H1 (cell line): Measurements from ENCODE around the gene JMJD7. TPM values are rescaled to one million over a fixed set of nuclear protein-coding genes. Genes with fewer than 3 reads are reported as not detected.

Source experiments
- CTCF ChIA-PET: fragments of 300-600 bp; sonication (Branson Sonifier 250); formaldehyde crosslinking; loops from one replicate; lab custom pipeline; 2021; ENCODE audit not compliant: partially characterized antibody; lab: Charles Lee
- POLR2A ChIA-PET: fragments of 300-600 bp; sonication (Branson Sonifier 250); formaldehyde crosslinking; loops from one replicate; lab custom pipeline; 2021; ENCODE audit warnings: inconsistent platforms; ENCODE audit not compliant: partially characterized antibody; lab: Charles Lee
- DNase-seq, 2 experiments: peaks; one replicate each; pipeline versions ENCODE4 v3.0.0 to v3.0.0-alpha.2; 2010 to 2022; ENCODE audit warnings: low spot score in 2 of 2, low read depth in 1 of 2, mixed read lengths in 1 of 2
- FAIRE-seq: peaks from 2 replicates; lab custom pipeline; 2011; peaks lifted over from hg19 to GRCh38; lab: Jason Lieb, UNC
- H2AFZ ChIP-seq: 2 replicates; pipeline ENCODE4 v1.8.1; 2012; ENCODE audit warnings: low read length, inconsistent platforms
- H2AK5ac ChIP-seq: 2 replicates; pipeline ENCODE4 v1.6.1; 2013; ENCODE audit warnings: low read depth, low read length
- H2BK120ac ChIP-seq: replicated peaks from 2 replicates; pipeline ENCODE3; 2013; ENCODE audit warnings: low read depth, low read length, inconsistent platforms
- H2BK12ac ChIP-seq: 2 replicates; pipeline ENCODE4 v1.6.1; 2013; ENCODE audit warnings: low read depth, low read length
- H2BK15ac ChIP-seq: 2 replicates; pipeline ENCODE4 v1.6.1; 2013; ENCODE audit warnings: low read length
- H2BK20ac ChIP-seq: 2 replicates; pipeline ENCODE4 v1.6.1; 2013; ENCODE audit warnings: low read length
- H2BK5ac ChIP-seq: 2 replicates; pipeline ENCODE4 v1.6.1; 2013; ENCODE audit warnings: low read depth, low read length
- H3K14ac ChIP-seq: 2 replicates; pipeline ENCODE4 v1.6.1; 2013; ENCODE audit warnings: inconsistent platforms; ENCODE audit not compliant: insufficient read length
- H3K18ac ChIP-seq: 2 replicates; pipeline ENCODE4 v1.6.1; 2013; ENCODE audit warnings: low read length; ENCODE audit errors: extremely low read depth
- H3K23ac ChIP-seq: 2 replicates; pipeline ENCODE4 v1.6.1; 2013; ENCODE audit warnings: inconsistent platforms; ENCODE audit not compliant: insufficient read length
- H3K23me2 ChIP-seq: 2 replicates; pipeline ENCODE4 v1.6.1; 2013; ENCODE audit warnings: low read depth, low read length
- H3K27ac ChIP-seq: 2 replicates; pipeline ENCODE4 v1.6.1; 2011; ENCODE audit warnings: low read depth, low read length, inconsistent platforms
- H3K27me3 ChIP-seq, 4 experiments: replicated peaks in 1 of 4; 1 replicate in 1 of 4; 2 replicates in 3 of 4; pipeline versions ENCODE4 v1.6.1 to v1.8.1; 2011 to 2013; ENCODE audit warnings: low read length in 3 of 4, mild to moderate bottlenecking in 3 of 4, inconsistent platforms in 2 of 4, mixed read lengths in 2 of 4, moderate library complexity in 1 of 4; ENCODE audit not compliant: control insufficient read depth in 3 of 4, insufficient read depth in 3 of 4; ENCODE audit errors: extremely low read depth in 1 of 4
- H3K36me3 ChIP-seq, 4 experiments: 2 replicates each; pipeline versions ENCODE4 v1.6.1 to v1.8.1; 2011 to 2013; ENCODE audit warnings: mild to moderate bottlenecking in 4 of 4, low read length in 3 of 4, moderate library complexity in 2 of 4, control low read depth in 1 of 4, inconsistent platforms in 1 of 4; ENCODE audit not compliant: insufficient read depth in 4 of 4, control insufficient read depth in 2 of 4
- H3K4ac ChIP-seq: replicated peaks from 2 replicates; pipeline ENCODE3; 2013; ENCODE audit warnings: low read length, low read depth, mixed read lengths, inconsistent platforms; ENCODE audit not compliant: insufficient read length
- H3K4me1 ChIP-seq, 4 experiments: replicated peaks in 1 of 4; 1 replicate in 1 of 4; 2 replicates in 3 of 4; pipeline versions ENCODE4 v1.6.1 to v1.8.1; 2011 to 2013; ENCODE audit warnings: low read length in 3 of 4, inconsistent platforms in 2 of 4, mixed read lengths in 1 of 4; ENCODE audit not compliant: insufficient read depth in 4 of 4, control insufficient read depth in 3 of 4
- H3K4me2 ChIP-seq, 2 experiments: 2 replicates each; pipeline versions ENCODE4 v1.6.1 to v1.8.1; 2011 to 2013; ENCODE audit warnings: low read depth in 2 of 2, low read length in 2 of 2, control low read depth in 1 of 2, inconsistent platforms in 1 of 2, mild to moderate bottlenecking in 1 of 2; ENCODE audit not compliant: insufficient read depth in 1 of 2
- H3K4me3 ChIP-seq, 4 experiments: fragments of 200-600, 300-600 bp in 1 of 4; sonication (generic), shearing (Covaris generic), sonication (Bioruptor Twin) in 1 of 4; 2 replicates each; pipeline versions ENCODE4 v1.5.1 to v1.8.1; 2011 to 2016; ENCODE audit warnings: low read length in 4 of 4, low read depth in 3 of 4, control low read depth in 2 of 4, inconsistent platforms in 2 of 4, mild to moderate bottlenecking in 2 of 4, mixed read lengths in 1 of 4, moderate library complexity in 1 of 4; ENCODE audit not compliant: insufficient read depth in 2 of 4; ENCODE audit errors: extremely low read depth in 1 of 4
- H3K56ac ChIP-seq: replicated peaks from 2 replicates; pipeline ENCODE3; 2013; ENCODE audit warnings: low read depth, mild to moderate bottlenecking, mixed read lengths, low read length, inconsistent platforms; ENCODE audit not compliant: insufficient read length
- H3K79me1 ChIP-seq: 2 replicates; pipeline ENCODE4 v1.6.1; 2013; ENCODE audit warnings: low read depth, low read length, control low read depth
- H3K79me2 ChIP-seq, 2 experiments: 2 replicates each; pipeline versions ENCODE4 v1.6.1 to v1.8.1; 2012 to 2013; ENCODE audit warnings: low read length in 2 of 2, mild to moderate bottlenecking in 2 of 2, inconsistent platforms in 1 of 2; ENCODE audit not compliant: insufficient read depth in 2 of 2, control insufficient read depth in 1 of 2
- H3K9ac ChIP-seq, 4 experiments: replicated peaks in 1 of 4; 1 replicate in 1 of 4; 2 replicates in 3 of 4; pipeline versions ENCODE4 v1.6.1 to v1.8.1; 2011 to 2013; ENCODE audit warnings: low read depth in 3 of 4, low read length in 3 of 4, control low read depth in 2 of 4, mild to moderate bottlenecking in 2 of 4, moderate library complexity in 2 of 4, inconsistent platforms in 1 of 4; ENCODE audit errors: extremely low read depth in 1 of 4
- H3K9me3 ChIP-seq, 2 experiments: 2 replicates each; pipeline versions ENCODE4 v1.6.1 to v1.8.1; 2012 to 2013; ENCODE audit warnings: mild to moderate bottlenecking in 2 of 2, moderate library complexity in 2 of 2, control low read depth in 1 of 2, inconsistent platforms in 1 of 2, low read depth in 1 of 2, low read length in 1 of 2, mixed read lengths in 1 of 2; ENCODE audit not compliant: insufficient read depth in 2 of 2
- H4K20me1 ChIP-seq, 2 experiments: replicated peaks in 1 of 2; 2 replicates each; pipeline versions ENCODE3 to v1.8.1; 2011 to 2013; ENCODE audit warnings: inconsistent platforms in 2 of 2, low read length in 2 of 2, mild to moderate bottlenecking in 1 of 2; ENCODE audit not compliant: insufficient read depth in 2 of 2, control insufficient read depth in 1 of 2
- H4K5ac ChIP-seq: 2 replicates; pipeline ENCODE4 v1.6.1; 2013; ENCODE audit warnings: low read length, low read depth, mixed read lengths, inconsistent platforms; ENCODE audit not compliant: insufficient read length
- H4K8ac ChIP-seq: 2 replicates; pipeline ENCODE4 v1.8.0; 2013; ENCODE audit warnings: mild to moderate bottlenecking, moderate library complexity, low read length, inconsistent platforms; ENCODE audit not compliant: insufficient read depth; ENCODE audit errors: extremely low read depth
- H4K91ac ChIP-seq: replicated peaks from 2 replicates; pipeline ENCODE3; 2013; ENCODE audit warnings: low read length, mixed read lengths, inconsistent platforms; ENCODE audit not compliant: insufficient read length
- BRCA1 ChIP-seq: IDR thresholded peaks from 2 replicates; pipeline ENCODE4 v1.6.1; 2012; ENCODE audit warnings: low read depth, low read length, improper control_type of control experiment
- CTBP2 ChIP-seq: IDR thresholded peaks from 2 replicates; pipeline ENCODE4 v1.7.0; 2011; ENCODE audit warnings: borderline replicate concordance, mild to moderate bottlenecking, moderate library complexity, mixed read lengths, low read length; ENCODE audit not compliant: insufficient read depth, insufficient read length
- JUN ChIP-seq: IDR thresholded peaks from 2 replicates; pipeline ENCODE4 v1.6.1; 2011; ENCODE audit warnings: low read depth, mild to moderate bottlenecking, improper control_type of control experiment, low read length
- POLR2A ChIP-seq, 2 experiments: IDR thresholded peaks; 1 replicate in 1 of 2; 2 replicates in 1 of 2; pipeline ENCODE4 v1.6.1; 2011; ENCODE audit warnings: low read depth in 2 of 2, low read length in 2 of 2, mild to moderate bottlenecking in 2 of 2; ENCODE audit errors: control extremely low read depth in 1 of 2
- RAD21 ChIP-seq, 2 experiments: IDR thresholded peaks in 1 of 2; conservative IDR thresholded peaks in 1 of 2; 2 replicates each; pipeline ENCODE4 v1.6.1; 2011; ENCODE audit warnings: low read depth in 2 of 2, low read length in 2 of 2, improper control_type of control experiment in 1 of 2, inconsistent platforms in 1 of 2, mild to moderate bottlenecking in 1 of 2, moderate library complexity in 1 of 2
- SRF ChIP-seq: IDR thresholded peaks from 2 replicates; pipeline ENCODE4 v1.6.1; 2011; ENCODE audit warnings: mild to moderate bottlenecking, low read depth, low read length, moderate library complexity
- SUZ12 ChIP-seq: fragments of 200-600 bp; sonication (generic); IDR thresholded peaks from 2 replicates; pipeline ENCODE4 v1.6.1; 2012; ENCODE audit warnings: mild to moderate bottlenecking, inconsistent platforms, low read length, moderate library complexity, mixed read lengths
- WGBS, 2 experiments: shearing (Covaris generic) in 1 of 2; methylation state at CpG; one replicate each; pipeline versions ENCODE4 v1.1.6 to v1.1.7; 2013 to 2015; ENCODE audit warnings: low lambda C conversion rate in 2 of 2, mixed read lengths in 2 of 2, inconsistent platforms in 1 of 2, low coverage in 1 of 2, missing lambda C conversion rate in 1 of 2; ENCODE audit not compliant: insufficient replicate concordance in 2 of 2, insufficient coverage in 1 of 2, insufficient read length in 1 of 2; ENCODE audit errors: extremely low coverage in 1 of 2, missing lambda C conversion rate in 1 of 2; 5-methylcytosine and 5-hydroxymethylcytosine counted together
- polyA plus RNA-seq, 7 experiments: library from polyadenylated mRNA; depleted of rRNA in 3 of 7; stranded (reverse) in 5 of 7; unstranded in 2 of 7; fragments of >200 nt in 5 of 7; fragments of 200-250 nt in 2 of 7; gene quantifications; 1 replicate in 5 of 7; 2 replicates in 1 of 7; 4 replicates in 1 of 7; pipeline versions ENCODE4 v1.2.1 to v1.2.3, GENCODE V29; 2011 to 2013; ENCODE audit warnings: missing spikeins in 2 of 7, mixed read lengths in 2 of 7
- total RNA-seq: library from RNA; stranded (reverse); fragmentation: NEBNext Ultra II Directional; extraction: Animal tissue kit (Norgen Biotek cat#: 25700); gene quantifications from 2 replicates; pipeline ENCODE4 v1.2.1, GENCODE V29; 2021
- TF ChIP-seq, protein P1 (sequence below): IDR thresholded peaks from 2 replicates; pipeline ENCODE4 v1.6.1; 2012; ENCODE audit warnings: low read length, inconsistent platforms

Gene JMJD7
- total and polyA plus RNA-seq, 2 of the 8 experiments (the other 6 are each of a cell fraction or from before 2014, with no cell fraction given), result 15.0 to 20.0 TPM

DNA sequence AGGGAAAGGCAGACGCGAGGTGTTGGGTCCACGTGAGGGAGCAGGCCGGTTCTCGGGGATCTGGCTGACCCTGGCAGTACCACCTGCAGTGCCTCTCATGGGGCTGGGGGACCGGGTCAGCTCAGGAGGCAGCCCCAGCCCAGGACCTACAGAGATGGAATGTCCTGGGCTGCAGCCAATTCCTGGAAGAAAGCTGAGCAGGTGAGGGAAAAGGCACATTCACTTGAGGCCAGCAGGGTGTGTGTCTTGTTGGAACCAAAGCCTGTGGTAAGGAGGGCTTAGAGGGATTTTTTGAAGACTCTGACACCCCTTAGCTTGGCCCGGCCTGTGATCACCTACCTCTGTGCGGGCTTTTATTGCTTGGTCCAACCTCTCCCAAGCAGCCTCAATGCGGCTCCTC lies 26.6 kb downstream of the JMJD7 start:
- no peaks in the 10 kb centered on the region; a peak in 1 of 7 replicates for H3K27me3 ChIP-seq
- H4K8ac ChIP-seq, result no peak overlapping the region; the same call in 1 of the 2 replicates
- DNase-seq, result no peak
- H3K9me3 ChIP-seq, result no peaks in the 10 kb centered on the region
- no peaks in the 10 kb centered on the region for H3K79me1 ChIP-seq
- no peak overlapping the region for H2BK15ac ChIP-seq
- CTCF ChIA-PET, result interaction anchor here (0.5 to 2.5 kb wide), 8 partner anchors 10 to 263 kb away, joined by 3 to 9 read pairs (median 5); no protein-coding TSS in a partner anchor
- peaks cover 0 to 11% (median 2%) of the 10 kb centered on the region in 4 experiments; a peak in 3 of 7 replicates for H3K4me1 ChIP-seq
- H3K79me2 ChIP-seq, result no peaks in the 10 kb centered on the region
- 0 out of 2 replicates have a peak overlapping the region, but pooled peaks have one; percentile 9 for H2BK12ac ChIP-seq
- H3K4me3 ChIP-seq, result no peak overlapping the region
- no peak overlapping the region for H3K56ac ChIP-seq
- POLR2A ChIA-PET, result interaction anchor here (1.0 to 7.2 kb wide), 5 partner anchors 9 to 23 kb away, joined by 3 to 45 read pairs (median 5); partner anchors contain the start of gene PLA2G4B
- H4K5ac ChIP-seq, result no peak overlapping the region
- H2AFZ ChIP-seq, result no peak overlapping the region
- no peak overlapping the region for H3K14ac ChIP-seq
- H3K18ac ChIP-seq, result no peak overlapping the region
- no peak for FAIRE-seq
- no peak for TF ChIP-seq SUZ12
- no peak for TF ChIP-seq JUN
- TF ChIP-seq CTBP2, result no peak
- TF ChIP-seq POLR2A (IDR thresholded peaks at IDR 0.05; ENCODE audit: control extremely low read depth in 1 of 2, low read depth in 2 of 2, low read length in 2 of 2), result no peak
- TF ChIP-seq BRCA1, result no peak
- TF ChIP-seq, protein P1, sequence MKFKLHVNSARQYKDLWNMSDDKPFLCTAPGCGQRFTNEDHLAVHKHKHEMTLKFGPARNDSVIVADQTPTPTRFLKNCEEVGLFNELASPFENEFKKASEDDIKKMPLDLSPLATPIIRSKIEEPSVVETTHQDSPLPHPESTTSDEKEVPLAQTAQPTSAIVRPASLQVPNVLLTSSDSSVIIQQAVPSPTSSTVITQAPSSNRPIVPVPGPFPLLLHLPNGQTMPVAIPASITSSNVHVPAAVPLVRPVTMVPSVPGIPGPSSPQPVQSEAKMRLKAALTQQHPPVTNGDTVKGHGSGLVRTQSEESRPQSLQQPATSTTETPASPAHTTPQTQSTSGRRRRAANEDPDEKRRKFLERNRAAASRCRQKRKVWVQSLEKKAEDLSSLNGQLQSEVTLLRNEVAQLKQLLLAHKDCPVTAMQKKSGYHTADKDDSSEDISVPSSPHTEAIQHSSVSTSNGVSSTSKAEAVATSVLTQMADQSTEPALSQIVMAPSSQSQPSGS, result no peak
- TF ChIP-seq SRF, result no peak
- TF ChIP-seq RAD21 (IDR thresholded peaks at IDR 0.05 in 1 of 2, conservative IDR thresholded peaks at IDR 0.05 in 1 of 2; ENCODE audit: low read depth in 2 of 2, low read length in 2 of 2), result no peak
- TF ChIP-seq, all 59 proteins: peak for 0
- Histone ChIP-seq H3K23me2 (0 out of 2 replicates have a peak, but pooled peaks cover 2% of the 10 kb centered on the region), H3K23ac (no peak overlapping the region), H4K20me1 (no peaks in the 10 kb centered on the region), H3K9ac (no peak overlapping the region), H2BK5ac (no peak overlapping the region), H3K4ac (no peak overlapping the region), H3K36me3 (no peaks in the 10 kb centered on the region), H2BK120ac (no peak overlapping the region), H3K4me2 (no peak overlapping the region), H2AK5ac (no peak overlapping the region), H2BK20ac (no peak overlapping the region), H3K27ac (no peak overlapping the region), H4K91ac (no peak overlapping the region)
- WGBS, 2 experiments, result 96% methylated on average over 7 of the region's 9 CpGs; no CpG with 5 or more reads in 1 of the 2 experiments
